T-helper 9 cell (primary cell): ENCODE measurements around the gene SLC15A5.

Experiments used
- DNase-seq: peaks from one replicate; pipeline ENCODE4 v3.0.0-alpha.2; 2020
- total RNA-seq, 2 donors: gene quantifications; one replicate each; lab custom pipeline; 2026; lab: John Stamatoyannopoulos, UW

The SLC15A5 gene, protein sequence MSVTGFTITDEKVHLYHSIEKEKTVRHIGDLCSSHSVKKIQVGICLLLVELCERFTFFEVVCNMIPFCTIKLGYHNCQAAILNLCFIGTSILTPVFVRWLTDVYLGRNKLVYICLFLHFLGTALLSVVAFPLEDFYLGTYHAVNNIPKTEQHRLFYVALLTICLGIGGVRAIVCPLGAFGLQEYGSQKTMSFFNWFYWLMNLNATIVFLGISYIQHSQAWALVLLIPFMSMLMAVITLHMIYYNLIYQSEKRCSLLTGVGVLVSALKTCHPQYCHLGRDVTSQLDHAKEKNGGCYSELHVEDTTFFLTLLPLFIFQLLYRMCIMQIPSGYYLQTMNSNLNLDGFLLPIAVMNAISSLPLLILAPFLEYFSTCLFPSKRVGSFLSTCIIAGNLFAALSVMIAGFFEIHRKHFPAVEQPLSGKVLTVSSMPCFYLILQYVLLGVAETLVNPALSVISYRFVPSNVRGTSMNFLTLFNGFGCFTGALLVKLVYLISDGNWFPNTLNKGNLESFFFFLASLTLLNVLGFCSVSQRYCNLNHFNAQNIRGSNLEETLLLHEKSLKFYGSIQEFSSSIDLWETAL
- total RNA-seq, result 0 reads per million in 2 donors

DNA sequence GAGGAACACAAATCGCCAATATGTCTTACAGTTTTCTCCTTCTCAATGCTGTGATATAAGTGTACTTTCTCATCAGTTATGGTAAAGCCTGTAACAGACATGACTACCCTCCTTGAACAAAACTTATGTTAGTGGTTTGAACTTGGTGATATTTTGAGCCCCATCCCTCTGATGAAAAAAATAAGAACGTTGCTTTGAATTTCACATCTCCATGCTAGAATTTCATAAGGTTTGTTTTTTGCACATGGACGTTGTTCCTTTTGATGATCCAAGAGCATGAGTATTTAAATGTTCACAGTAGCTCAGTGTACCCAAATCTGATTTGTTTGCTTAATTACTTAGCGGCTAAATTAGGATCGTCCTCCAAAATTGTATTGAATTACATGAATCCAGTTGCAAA is at the start of gene SLC15A5:
TSS of gene SLC15A5 (minus strand) at position 101 of the 400 bp plus-strand sequence. CDS start at position 101, 0 bp downstream.
- no peak for DNase-seq

GRCh38 chr12:16325426-16325825 is 47.9 kb upstream of the SLC15A5 start:
- DNase-seq, result no peak

- DNase-seq, result no peak
These were observed 47.3 kb upstream of the SLC15A5 start for GRCh38 chr12:16324772-16325171.

DNA sequence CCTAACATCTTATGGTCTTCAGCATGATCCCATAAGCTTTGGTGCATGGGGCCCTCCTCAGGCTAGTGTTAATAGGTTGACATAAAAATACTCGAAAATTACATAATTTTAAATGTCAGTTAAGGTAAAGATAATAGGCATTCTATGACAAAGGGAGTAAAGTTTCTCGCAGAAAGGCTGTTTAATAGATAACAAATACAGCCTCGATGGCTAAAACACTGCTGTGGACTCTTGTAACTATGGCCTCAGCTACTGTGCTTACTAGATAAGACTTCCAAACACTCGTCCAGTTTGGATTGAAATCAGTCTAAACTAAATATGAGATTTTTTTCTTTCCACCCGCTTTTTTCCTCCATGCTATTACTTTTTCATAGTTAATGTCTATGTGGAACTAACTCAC is 46.8 kb upstream of the SLC15A5 start:
- DNase-seq, result no peak

GRCh38 chr12:16323638-16324037 is 46.2 kb upstream of the SLC15A5 start:
- DNase-seq, result no peak

DNA sequence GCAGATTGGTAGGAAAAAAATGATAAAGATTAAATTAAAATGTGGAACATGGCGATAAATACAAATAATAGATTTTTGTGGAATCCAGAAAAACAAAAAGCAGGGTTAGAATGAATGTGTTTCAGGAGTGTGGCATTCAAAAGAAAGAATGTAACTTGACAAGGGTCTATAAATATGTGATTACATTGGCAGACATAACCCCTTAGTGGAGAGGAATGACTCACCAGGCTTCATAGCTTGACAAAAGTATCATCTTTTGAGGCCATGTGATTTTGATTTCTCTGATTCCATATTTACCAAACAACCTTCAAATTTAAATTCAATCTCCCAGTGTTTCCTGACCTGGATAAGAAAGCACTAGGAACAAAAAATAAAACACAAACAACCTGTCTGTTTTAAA is 45.5 kb upstream of the SLC15A5 start:
- DNase-seq, result no peak

DNA sequence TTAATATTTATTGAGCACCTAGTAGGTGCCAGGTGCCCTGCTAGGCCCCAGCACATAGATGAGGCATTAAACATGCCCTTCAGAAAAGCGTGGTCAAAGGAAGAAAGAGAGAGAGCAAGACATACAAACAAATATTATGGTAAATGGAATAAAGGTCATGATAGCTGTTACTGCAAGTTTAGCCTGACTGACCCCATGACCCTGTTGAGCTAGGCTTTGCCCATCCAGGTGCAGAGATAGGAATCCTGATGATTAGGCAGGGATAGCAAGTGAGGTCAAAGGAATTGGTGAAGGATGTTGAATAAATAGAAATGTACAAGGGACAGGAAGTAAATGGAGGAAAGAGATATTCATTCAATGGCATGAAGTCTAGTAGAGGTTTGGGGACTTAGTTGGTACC is 33.4 kb upstream of the SLC15A5 start:
- no peak for DNase-seq

GRCh38 chr12:16307856-16308475 is 30.5 kb upstream of the SLC15A5 start:
- no peak for DNase-seq

DNA sequence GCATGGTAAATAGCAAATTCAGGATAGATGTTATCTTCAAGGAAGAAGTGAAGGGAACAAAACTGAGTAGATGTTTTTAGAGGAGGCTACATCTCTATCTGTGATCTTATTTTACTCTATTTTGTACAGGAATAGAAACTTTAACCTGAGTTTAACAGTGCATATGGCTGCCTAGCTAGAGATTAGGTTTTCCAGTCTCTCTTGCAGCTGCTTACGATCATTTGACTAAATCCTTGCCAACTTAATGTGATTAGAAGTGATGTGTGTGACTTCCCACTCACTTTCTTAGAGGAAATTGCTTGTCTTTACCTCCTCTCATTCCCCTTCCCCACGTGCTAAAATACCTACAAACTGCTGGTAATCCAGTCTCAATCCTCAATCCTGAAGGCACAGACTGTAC is 26.5 kb upstream of the SLC15A5 start:
- DNase-seq, result no peak

DNA sequence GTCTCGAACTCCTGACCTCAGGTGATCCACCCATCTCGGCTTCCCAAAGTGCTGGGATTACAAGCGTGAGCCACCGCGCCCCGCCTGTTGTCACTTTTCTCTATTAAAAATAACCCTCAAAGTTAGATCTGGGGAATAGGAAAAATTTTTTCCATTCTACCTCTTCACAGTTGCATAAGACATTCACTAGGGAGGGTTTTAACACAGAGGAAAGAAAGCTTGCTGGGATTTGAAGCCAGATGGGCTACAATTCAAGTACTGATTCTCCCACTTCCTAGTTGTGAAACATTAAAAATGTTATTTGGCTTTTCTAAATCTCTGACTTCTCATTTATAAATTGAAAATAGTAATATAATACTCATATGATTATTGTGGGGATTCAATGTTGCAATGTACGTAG is 23.3 kb upstream of the SLC15A5 start:
- no peak for DNase-seq

DNA sequence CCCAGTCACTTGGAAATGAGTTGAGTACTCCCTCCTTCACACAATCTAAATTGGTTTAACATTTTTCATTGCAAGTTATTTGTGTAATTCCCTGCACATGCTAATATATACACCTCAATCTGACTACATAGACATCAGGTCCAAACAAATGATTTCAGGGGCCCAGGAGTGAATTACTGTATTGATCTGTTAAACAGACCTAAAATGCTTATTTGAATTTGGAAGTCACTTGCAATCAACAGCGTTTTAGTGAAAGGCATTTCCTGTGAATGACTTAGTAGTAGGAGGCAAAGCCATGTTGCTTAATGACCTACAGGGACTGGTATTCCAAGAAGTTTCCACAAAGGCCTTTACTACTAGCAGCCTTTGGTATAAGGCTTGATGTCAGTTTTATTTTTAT is 22.6 kb upstream of the SLC15A5 start:
- no peak for DNase-seq

- DNase-seq, result no peak
These were observed 21.9 kb upstream of the SLC15A5 start for GRCh38 chr12:16299403-16299802.

GRCh38 chr12:16297521-16297920 is 20.0 kb upstream of the SLC15A5 start:
- DNase-seq, result no peak

- DNase-seq, result no peak
These were observed 17.0 kb upstream of the SLC15A5 start for GRCh38 chr12:16294376-16294956.

- DNase-seq, result no peak
These were observed 13.5 kb upstream of the SLC15A5 start for GRCh38 chr12:16291032-16291431.

DNA sequence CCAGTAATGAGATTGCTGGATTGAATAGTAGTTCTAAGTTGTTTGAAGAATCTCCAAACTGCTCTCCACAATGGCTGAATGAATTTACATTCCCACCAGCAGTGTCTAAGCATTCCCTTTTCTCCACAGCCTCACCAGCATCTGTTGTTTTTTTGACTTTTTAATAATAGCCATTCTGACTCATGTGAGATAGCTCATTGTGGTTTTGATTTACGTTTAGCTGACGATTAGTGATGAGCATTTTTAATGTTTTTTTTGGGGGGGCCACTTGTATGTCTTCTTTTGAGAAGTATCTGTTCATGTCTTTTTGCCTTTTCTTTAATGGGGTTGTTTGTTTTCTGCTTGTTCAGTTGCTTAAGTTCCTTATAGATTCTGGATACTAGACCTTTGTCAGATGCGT is 8.1 kb upstream of the SLC15A5 start:
- DNase-seq, result no peak

GRCh38 chr12:16282978-16283377 is 5.5 kb upstream of the SLC15A5 start:
- no peak for DNase-seq

DNA sequence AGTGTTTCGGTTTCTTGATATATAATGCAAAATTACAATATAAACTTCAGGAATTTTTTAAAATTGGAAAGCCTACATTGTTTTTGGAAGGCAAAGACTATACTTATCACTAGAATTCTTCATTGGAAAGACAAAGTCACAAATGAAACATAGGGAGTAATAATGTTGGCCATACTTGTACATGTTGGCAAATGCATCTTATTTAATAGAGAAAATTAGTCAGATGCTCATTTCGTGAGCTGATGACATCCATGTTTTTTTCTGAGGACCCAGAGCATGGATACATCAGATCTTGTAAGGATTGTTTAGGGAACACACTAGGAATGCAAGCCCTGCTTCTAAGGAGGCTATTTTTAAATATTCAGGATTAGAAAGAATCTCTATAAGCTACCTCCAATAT is 4.6 kb upstream of the SLC15A5 start:
- DNase-seq, result no peak

DNA sequence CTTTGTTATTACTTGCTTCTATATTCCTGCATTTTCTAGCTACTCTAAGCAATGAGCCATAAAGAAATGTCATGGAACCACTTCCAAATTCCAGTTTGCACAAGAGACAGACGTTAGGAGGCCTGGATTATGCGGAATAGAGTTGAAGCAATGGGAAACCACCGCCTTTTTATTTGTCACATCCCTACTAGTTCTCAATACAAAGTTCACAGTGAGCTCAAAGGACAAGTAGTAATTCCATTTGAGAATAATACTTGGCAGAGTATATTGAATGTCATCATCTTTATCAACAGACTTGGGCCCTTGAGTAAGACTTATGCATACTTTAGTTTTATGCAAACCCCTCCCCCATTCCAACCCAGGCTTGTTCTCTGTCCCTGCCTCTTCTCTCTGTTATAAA is 3.7 kb upstream of the SLC15A5 start:
- DNase-seq, result no peak

GRCh38 chr12:16272222-16272621 is 5.3 kb downstream of the SLC15A5 start:
- DNase-seq, result no peak

- DNase-seq, result no peak
These were observed 6.4 kb downstream of the SLC15A5 start for GRCh38 chr12:16271062-16271461.

DNA sequence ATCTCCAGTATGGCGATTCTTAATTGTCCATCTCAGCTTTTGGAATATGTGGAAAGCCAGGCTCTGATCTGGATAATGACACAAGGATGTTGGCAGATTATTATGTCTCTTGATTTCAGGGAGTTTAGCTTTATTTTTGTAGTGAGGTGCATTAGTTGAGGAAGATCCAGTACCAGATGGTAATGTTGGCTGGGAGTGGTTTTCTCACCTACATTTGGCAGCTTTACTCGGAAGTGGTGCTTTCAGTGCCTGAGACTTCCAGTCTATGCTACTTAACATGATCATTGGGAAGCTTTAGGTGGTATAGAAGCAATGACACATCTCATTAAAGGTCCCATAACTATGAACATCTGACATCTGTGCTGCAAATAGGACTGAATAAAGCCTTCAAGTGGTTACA is 7.5 kb downstream of the SLC15A5 start:
- DNase-seq, result no peak

- DNase-seq, result no peak
These were observed 11.4 kb downstream of the SLC15A5 start for GRCh38 chr12:16266085-16266484.
